T-helper 2 cell (primary cell): Measurements from ENCODE around the gene LY86.

Source experiments
- DNase-seq, 5 experiments: peaks; one replicate each; pipeline versions ENCODE4 v3.0.0 to v3.0.0-alpha.2; 2012 to 2022

Gene LY86

GRCh38 chr6:6623553-6623952 is 35.0 kb downstream of the LY86 start:
- no peak for DNase-seq

- no peak for DNase-seq
Observed at GRCh38 chr6:6624269-6624990, 35.9 kb downstream of the LY86 start.

GRCh38 chr6:6626187-6626586 is 37.7 kb downstream of the LY86 start:
- no peak for DNase-seq

GRCh38 chr6:6629402-6629801 is 40.9 kb downstream of the LY86 start:
- no peak for DNase-seq

GRCh38 chr6:6631053-6631452 is 42.5 kb downstream of the LY86 start:
- no peak for DNase-seq

DNA sequence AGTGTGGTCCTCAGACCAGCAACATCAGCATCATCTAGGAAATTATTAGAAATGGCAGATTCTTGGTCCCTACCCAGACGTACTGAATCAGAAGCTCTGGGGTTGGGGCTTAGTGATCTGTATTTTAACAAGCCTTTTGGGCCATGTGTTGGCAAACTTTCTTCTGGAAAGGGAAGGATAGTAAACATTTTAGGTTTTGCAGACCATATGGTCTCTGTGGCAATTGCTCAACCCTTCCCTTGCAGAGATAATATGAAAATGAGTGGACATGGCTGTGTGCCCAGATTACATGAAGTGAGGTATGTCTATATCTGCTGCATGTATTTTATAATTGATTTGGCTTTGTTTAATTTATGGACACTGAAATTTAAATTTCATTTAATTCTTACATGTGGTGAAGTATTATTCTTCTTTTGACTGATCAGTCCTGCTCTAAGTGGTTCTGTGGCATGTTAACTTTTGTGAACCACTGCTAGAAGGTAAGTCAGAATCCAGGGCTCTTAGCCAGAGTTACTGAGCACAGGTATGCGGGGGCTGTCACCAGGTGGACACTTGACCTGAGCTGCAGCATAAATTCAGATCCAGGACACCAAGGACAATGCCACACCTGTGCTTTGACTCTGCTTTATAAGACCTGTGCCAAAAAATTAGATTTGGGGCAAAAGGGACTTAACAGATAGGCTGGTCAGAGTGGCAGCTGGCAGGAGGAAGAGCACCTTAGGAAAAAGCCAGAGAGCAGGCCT is 43.2 kb downstream of the LY86 start:
- no peak for DNase-seq

DNA sequence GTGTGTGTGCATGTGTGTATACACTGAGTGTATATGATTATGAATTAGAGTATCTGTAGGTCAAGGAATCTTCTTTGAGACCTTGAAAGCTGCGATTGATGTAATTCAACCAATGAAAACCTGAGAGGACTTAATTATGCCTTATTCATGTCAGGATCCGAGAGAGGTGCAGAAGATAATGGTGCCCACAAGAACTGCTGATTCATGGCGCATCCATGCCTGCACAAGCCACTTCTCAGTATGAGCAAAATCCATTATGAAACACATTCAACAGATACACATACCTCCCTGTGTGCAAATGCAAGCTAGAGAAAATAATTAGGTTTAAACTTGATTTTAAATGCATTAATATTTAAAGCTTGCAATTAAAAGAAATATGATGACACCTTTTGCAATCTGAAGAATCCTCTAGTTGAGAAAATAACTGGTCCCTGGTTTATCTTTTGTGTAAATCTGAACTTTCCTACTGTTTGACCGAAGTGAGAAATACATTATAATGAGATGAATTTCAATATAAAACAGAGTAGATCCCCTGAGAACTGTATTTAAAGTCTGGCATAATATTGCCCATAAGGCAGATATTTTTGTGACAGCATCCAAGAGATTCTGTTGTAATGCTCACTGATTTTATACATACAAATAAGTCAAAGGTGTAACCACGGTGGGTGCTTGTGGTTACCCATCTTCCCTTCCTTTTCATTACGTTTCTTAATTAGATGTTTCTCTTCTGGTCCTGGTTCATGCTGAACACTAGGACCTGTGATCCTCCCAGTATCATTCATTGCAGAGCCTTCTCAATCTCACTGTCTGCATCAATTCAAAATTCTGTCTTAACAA is 45.6 kb downstream of the LY86 start:
- peak in 1 of 5 experiments; percentile 48 for DNase-seq

GRCh38 chr6:6634735-6635075 is 46.2 kb downstream of the LY86 start:
- DNase-seq: no peak

DNA sequence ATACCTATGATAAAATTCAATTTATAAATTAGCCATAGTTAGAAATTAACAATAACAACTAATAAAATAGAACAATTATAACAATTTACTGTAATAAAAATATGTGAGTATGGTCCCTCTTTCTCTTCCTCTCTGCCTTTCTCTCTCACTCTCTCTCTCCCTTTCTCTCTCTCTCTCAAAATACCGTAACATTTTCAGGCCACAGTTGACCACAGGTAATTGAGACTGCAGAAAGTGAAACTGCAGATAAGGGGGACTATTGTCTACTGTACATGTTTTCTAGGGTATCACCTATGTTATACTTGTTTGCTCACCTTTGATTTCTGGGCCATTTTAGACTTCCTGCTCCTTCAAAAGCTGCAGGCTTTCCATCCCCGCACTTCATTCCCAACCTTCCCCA is 46.8 kb downstream of the LY86 start:
- no peak for DNase-seq

GRCh38 chr6:6635869-6636268 is 47.3 kb downstream of the LY86 start:
- DNase-seq: no peak

DNA sequence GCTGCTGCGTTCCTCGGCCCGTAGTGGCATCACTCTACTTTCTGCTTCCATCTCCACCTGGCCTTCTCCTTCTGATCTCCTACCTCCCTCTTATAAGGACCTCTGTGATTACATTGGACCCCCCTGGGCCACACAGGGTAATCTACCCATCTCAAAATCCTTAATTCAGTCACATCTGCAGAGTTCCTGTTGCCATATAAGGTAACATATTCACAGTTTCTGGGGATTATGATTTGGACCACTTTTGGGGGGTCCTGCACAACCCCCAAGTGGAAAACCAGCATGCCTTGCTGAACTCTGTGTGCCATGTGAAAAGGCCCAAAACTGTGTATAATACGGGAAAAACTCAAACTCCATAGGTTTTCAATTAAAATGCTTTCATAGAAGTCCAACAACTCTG is 51.1 kb downstream of the LY86 start:
- no peak for DNase-seq

DNA sequence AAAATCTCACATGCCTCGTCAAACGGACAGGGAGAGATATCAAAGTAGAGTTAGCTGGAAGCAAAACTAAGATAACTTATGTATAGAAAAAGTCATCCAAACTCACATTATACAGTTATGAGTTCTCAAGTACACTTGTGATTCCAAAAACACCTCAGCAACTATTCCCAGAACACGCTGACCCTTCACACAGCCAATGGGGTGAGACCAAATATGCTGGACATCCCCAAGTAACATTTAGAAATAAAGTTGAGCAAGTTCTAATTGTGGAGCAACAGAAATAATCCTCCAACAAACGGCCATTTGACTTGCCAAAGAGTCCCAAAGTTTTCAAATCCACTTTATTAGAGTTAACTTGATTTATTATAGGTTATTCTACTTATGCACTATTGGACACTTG is 52.4 kb downstream of the LY86 start:
- DNase-seq: no peak

GRCh38 chr6:6643398-6643797 is 54.9 kb downstream of the LY86 start:
- peak in 1 of 5 experiments; percentile 87 for DNase-seq

DNA sequence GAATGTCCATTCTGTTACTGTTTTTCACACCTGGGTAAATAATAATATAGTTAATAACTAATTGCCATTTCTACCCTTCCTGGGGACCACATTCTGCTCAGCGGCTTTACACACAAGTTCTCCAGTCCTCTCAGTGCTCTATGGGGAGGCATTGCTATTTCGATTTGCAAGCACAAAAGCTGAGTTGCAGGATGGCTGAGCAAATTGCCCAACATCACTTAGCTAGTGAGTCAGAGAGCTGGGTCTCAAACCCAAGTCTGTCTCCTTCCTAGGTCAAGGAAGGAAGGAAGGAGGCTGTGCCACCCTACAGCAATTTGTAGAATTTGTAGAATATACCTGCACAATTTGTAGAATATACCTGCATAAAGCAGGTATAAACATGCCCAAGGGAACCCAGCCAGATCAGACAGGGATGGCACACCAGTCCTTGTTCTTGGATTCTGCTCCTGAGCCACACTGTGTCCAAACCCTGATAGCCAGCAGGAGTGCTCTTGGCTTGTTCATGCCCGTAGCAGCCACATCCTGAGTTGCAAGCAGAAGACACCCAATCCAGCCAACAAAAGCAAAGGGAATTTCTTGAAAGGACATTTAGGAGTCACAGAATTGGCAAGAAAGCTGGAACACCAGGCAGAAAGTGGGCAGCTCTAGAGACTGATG is 56.9 kb downstream of the LY86 start:
- DNase-seq: no peak

DNA sequence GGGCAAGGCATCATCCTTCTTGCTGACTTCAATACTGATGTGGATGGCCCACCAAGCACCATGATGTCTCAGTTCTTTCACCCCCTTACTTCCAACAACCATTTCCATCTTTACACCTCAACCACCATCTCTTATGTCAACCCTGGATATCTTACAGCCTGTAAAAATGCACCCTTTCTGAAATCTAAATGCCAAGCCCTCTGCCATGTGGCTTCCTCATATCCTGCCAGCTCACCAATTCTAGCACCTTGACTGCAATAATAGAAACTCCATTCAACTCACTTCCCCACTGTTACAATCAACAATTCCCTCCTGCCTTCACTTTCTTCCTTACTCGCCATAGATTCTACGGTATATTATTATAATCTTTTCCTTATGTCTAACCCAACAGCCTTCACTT is 57.9 kb downstream of the LY86 start:
- no peak for DNase-seq

- DNase-seq: no peak
Observed at GRCh38 chr6:6646859-6647258, 58.3 kb downstream of the LY86 start.

DNA sequence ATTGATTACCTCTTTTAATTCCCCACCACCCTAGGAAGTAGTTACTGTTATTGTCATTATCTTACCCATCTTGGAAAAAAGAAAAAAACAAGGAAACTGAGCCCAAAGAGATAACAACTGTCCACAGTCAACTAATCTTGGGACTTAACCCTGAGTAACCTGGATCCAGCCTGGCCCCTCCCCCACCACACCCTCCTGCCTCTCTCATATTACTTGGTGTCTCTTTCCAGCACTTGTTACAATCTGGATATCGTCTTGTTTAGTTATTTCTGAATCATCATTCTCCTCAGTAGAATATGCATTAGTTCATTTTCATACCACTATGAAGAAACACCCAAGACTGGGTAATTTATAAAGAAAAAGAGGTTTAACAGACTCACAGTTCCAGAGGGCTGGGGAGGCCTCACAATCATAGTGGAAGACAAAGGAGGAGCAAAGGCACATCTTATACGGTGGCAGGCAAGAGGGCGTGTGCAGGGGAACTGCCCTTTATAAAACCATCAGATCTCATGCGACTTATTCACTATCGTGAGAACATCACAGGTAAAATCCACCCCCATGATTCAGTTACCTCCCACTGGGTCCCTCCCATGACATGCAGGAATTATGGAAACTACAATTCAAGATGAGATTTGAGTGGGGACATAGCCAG is 60.3 kb downstream of the LY86 start:
- DNase-seq: no peak

- DNase-seq: peak in 1 of 5 experiments; percentile 14
Observed at GRCh38 chr6:6649824-6650349, 61.4 kb downstream of the LY86 start.

- no peak for DNase-seq
Observed at GRCh38 chr6:6650839-6651238, 62.3 kb downstream of the LY86 start.

GRCh38 chr6:6651335-6651734 is 62.8 kb downstream of the LY86 start:
- DNase-seq: no peak

- DNase-seq: no peak
Observed at GRCh38 chr6:6652932-6653331, 64.4 kb downstream of the LY86 start.
